ENCODE data around the gene ANG.
A peak's percentile ranks its signal among the peaks of the same experiment; 100 is the strongest.
"Not testable (repeated sequence)": the region's sequence is repeated elsewhere in the genome, so short reads cannot be mapped to it uniquely, and the experiment has no call there.

The ANG gene

GRCh38 chr14:20688167-20688839 lies at the start of gene ANG:
Gene ANG, plus strand, starts transcription at chr14:20688764. Its CDS starts 4,801 bp downstream, at chr14:20693565.
- no peak for DNase-seq (ENCODE audit: low read depth)

- DNase-seq (ENCODE audit: low read depth): no peak
Measured at GRCh38 chr14:20641591-20641990, 47.0 kb upstream of the ANG start, which contains the start of gene OR6S1. Gene OR6S1, minus strand, starts transcription at chr14:20641691. Its CDS starts 0 bp downstream, at chr14:20641691.

GRCh38 chr14:20642182-20642581 lies 46.4 kb upstream of the ANG start:
- DNase-seq (ENCODE audit: low read depth): no peak

- DNase-seq (ENCODE audit: low read depth): not testable (repeated sequence)
Measured at GRCh38 chr14:20642755-20643154, 45.8 kb upstream of the ANG start.

GRCh38 chr14:20644520-20644919 lies 44.0 kb upstream of the ANG start:
- DNase-seq (ENCODE audit: low read depth): no peak

DNA sequence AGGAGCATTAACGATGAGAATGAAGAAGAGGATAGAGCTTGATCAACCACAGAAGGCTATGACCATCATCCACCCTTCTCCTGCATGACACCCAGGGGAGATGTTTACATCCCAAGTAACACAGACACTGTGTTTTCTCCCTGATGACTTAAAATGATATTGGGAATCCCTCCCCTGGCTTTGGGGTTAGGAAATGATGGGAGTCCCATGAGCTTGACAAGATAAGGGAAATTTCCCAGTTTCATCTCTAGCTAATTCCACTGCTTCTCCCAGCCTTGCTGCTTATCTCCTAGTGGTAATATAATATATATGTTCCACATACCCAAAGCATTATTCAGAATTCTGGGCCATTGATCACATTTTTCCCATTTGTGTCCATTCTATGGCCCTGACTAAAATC lies 43.1 kb upstream of the ANG start:
- no peak for DNase-seq (ENCODE audit: low read depth)

DNA sequence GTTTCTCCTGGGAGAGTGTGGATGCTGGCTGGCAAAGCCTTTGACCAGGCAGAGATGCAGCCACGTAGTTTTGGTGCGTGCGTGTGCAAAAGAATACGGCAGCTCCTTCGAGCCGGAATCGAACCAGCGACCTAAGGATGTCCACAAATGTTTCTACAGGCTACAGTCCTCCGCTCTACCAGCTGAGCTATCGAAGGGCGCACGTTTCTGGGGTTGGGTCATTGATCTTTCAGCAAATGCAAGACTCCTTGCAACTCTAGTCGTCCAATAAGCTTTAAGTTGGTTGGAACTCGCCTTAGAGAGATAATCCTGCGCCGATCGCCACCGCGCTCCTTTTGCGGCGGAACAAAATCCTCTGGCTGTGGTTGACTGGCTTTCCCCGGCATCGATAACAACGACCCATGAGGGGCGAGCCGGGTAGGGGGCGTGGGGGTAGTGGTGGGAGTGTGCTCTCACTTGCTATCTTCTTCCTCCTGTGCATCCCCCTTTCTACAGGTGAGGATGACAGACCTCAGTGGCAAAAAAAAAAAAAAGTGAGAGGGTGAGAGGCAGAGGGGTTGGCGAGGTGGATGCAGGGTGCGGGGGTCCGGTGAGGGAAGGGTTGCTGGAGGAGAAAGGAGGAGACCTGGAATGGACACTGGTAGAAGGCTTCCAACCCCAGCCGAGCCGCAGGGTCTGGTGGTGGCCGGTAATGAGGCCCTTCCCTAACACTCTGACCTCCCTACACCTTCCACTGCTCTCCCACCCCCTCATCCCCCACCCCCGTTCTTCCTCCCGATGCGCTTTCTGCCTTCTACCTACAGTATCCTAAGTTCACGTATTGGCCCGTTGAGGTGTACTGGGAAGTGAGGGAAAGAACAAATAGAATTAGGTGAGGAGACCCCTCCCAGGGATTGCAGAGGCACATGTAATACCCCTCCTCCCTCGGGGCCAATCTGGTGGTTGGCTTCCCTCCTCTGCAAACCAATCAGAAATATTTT lies 35.3 kb upstream of the ANG start:
- no peak for DNase-seq (ENCODE audit: low read depth)

DNA sequence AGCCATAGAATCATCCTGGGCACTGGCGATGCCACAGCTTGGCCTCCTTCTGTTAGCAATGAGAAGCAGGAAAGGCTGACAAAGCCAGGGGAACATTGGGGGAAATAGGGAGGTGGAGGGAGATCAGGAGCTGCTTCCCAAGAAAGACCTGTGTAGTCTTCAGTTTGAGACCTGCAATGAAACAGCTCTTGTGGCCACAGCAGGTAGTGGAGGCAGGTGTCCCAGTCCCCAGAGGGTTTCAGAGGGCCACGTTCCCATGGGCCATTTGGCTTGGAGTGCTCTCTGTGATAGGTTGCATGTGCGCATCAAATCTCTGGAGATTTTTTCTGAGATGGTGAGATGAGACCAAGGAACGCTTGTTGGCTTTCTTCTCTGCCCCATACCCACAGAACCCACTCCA lies 32.7 kb upstream of the ANG start:
- no peak for DNase-seq (ENCODE audit: low read depth)

DNA sequence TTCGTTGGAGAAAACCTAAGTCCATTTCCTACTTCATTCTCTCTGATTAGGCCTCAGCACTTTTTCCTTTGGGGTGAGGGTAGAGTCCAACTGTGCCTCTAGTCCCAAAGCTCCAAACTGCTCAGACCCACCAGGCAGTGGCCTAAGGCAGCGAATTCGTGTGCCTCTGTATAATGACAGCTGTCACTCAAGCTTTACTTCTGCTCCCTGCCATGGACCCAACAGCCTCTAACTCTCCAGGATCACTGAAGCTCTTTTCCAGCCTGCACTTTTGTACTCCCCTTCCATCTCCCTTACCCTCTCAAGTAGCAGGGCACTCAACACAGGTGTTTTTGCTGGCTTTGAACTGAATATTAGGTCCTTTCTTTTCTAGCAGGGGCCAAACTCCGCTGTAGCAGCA lies 32.3 kb upstream of the ANG start:
- DNase-seq (ENCODE audit: low read depth): no peak

GRCh38 chr14:20657216-20658211 lies 31.1 kb upstream of the ANG start:
- no peak for DNase-seq (ENCODE audit: low read depth)

GRCh38 chr14:20658246-20658645 lies 30.3 kb upstream of the ANG start:
- DNase-seq (ENCODE audit: low read depth): no peak

DNA sequence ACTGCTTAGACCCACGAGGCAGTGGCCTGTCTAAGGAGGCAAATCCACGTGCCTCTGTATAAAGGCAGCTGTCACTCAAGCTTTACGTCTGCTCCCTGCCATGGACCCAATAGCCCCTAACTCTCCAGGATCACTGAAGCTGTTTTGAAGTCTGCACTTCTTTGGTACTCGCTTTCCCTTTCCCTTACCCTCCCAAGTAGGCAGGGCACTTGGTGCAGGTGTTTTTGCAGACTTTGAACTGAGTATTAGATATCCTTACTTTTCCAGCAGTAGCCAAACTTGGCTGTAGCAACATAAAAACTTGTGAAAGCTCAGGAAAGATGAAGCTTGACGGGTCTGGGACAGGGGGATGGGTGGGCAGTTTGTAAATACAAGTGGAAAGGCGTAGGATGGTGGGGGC lies 29.2 kb upstream of the ANG start:
- no peak for DNase-seq (ENCODE audit: low read depth)

DNA sequence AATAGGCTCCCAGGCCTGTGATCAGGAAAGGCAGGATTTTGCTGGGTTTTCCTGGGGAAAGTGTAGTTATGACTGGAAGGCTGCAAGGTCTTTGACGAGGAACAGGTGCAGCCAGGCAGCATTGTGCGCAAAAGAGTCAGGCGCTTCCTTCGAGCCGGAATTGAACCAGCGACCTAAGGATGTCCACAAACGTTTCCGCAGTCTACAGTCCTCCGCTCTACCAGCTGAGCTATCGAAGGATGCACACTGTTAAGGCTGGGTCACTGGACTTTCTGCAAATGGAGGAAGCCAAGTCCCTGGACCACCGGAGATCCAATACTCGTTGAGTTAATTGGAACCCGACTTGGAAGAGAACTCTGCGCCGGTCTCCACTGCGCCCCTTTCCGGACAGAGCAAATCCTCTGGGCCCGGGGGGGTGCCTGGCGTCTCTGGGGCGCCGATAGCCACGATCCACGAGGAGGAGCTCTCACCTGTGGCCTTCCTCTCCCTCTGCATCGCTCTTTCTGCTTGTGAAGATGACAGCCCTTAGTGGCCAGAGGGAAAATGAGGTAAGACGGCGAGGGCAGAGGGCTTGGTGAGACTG lies 28.7 kb upstream of the ANG start:
- DNase-seq (ENCODE audit: low read depth): no peak

DNA sequence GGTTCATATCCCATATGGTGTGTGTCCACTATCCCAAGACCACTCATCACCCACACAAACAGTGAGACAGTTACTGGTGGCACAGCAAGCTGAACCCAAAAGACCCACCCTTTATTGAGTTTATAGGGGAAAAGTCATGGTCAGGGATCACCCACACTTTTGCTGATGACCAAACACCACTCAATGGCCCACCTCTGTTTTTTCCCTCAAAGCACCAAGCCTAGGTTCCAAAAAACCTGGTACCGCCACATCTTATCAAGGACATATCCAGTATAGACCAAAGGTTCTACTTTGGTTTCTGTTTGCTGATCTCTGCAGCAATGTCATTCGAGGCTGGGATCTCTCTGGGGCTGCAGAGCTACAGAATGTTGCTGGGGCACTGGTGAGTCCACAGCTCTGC lies 27.4 kb upstream of the ANG start:
- DNase-seq (ENCODE audit: low read depth): no peak

- peak; percentile 56 for DNase-seq (ENCODE audit: low read depth)
Measured at GRCh38 chr14:20662968-20663732, 25.4 kb upstream of the ANG start.

- DNase-seq (ENCODE audit: low read depth): not testable (repeated sequence)
Measured at GRCh38 chr14:20666400-20666961, 22.1 kb upstream of the ANG start.

DNA sequence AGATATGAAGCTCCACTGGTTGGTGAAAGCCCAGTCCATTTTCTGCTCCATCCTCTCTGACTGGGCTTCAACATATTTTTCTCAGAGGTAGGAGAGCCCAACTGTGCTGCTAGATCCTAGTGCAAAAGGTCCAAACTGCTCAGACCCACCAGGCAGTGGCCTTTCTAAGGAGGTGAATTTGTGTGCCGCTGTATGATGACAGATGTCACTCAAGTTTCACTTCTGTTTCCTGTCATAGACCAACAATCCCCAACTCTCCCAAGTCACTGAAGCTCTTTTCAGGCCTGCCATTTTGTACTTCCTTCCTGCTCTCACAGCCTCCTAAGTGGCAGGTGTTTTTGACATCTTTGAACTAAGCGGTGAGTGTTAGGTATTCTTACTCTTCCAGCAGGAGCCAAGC lies 20.6 kb upstream of the ANG start:
- DNase-seq (ENCODE audit: low read depth): no peak

DNA sequence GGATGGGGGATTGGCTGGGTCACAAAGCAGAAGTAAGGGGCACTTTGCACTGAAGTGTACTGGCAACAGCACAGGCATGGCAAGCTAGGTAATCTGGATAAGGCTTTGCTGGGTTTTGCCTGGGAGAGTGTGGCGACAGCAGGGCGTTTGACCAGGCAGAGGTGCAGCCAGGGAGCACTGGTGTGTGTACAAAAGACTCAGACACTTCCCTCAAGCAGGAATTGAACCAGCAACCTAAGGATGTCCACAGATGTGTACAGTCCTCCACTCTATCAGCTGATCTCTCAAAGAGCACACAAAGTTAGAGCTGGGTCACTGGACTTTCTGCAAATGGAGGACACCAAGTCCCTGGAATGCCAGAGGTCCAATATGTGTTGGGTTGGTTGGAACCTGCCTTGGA lies 19.6 kb upstream of the ANG start:
- DNase-seq (ENCODE audit: low read depth): no peak

- DNase-seq (ENCODE audit: low read depth): no peak
Measured at GRCh38 chr14:20671597-20672283, 16.8 kb upstream of the ANG start.

DNA sequence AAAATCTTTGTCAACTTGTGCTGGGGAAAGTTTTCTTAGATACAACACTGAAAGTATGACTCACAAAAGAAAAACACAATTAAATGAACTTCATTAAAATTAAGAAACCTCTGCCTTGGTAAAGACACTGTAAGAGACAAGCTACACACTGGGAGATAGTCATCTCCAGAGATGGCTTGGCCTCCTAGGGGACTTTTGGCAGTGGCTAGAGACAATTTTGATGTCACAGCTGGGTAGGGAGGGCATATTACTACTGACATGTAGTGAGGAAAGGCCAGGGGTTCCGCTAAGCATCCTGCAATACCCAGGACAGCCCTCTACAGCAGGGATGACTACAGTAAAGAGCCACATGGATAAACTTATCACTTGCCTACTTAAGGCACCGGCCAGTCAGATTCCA lies 12.9 kb upstream of the ANG start:
- DNase-seq (ENCODE audit: low read depth): no peak

Measured in stimulated activated CD8-positive, alpha-beta memory T cell treated with anti-CD3 and anti-CD28 coated beads, Interleukin-12 subunit alpha, Interleukin-12 subunit beta, amount 100 ng/mL, for 1 hour (primary cell).